ENCODE measurements around the gene STARD13. TPM values are rescaled to one million over a fixed set of nuclear protein-coding genes. Genes with fewer than 3 reads are reported as not detected.

Gene STARD13
- total RNA-seq, 3 donors from 2014 or later = 34.5 to 92.4 (median 35.2) TPM

GRCh38 chr13:33326723-33327122, 41.2 kb upstream of the STARD13 start:
- peak; percentile 34 for ATAC-seq
- intact Hi-C loops (cut with DNase I, micrococcal nuclease) = no loop called here
- H3K4me1 ChIP-seq (ENCODE audit: low read depth) = peaks cover 2% of the 10 kb centered on the region
- no peak for TF ChIP-seq CTCF (IDR thresholded peaks at IDR 0.05)
- DNase-seq = peak in 1 of 3 donors; percentile 24
- no peak overlapping the region for H3K4me3 ChIP-seq
- H3K9me3 ChIP-seq = no peaks in the 10 kb centered on the region
- no peaks in the 10 kb centered on the region for H3K36me3 ChIP-seq (ENCODE audit: low read depth)

GRCh38 chr13:33326246-33326645, 40.7 kb upstream of the STARD13 start:
- Histone ChIP-seq H3K4me1 (ENCODE audit: low read depth) (peaks cover 2% of the 10 kb centered on the region), H3K4me3 (no peak overlapping the region), H3K36me3 (ENCODE audit: low read depth) (no peaks in the 10 kb centered on the region), H3K9me3 (no peaks in the 10 kb centered on the region)
- intact Hi-C loops (cut with DNase I, micrococcal nuclease) = no loop called here
- DNase-seq (no peak), ATAC-seq (peak; percentile 56)
- no peak for TF ChIP-seq CTCF (IDR thresholded peaks at IDR 0.05)

- H3K36me3 ChIP-seq (ENCODE audit: low read depth) = no peaks in the 10 kb centered on the region
- intact Hi-C loops (cut with DNase I, micrococcal nuclease) = no loop called here
- no peaks in the 10 kb centered on the region for H3K9me3 ChIP-seq
- H3K4me1 ChIP-seq (ENCODE audit: low read depth) = peaks cover 2% of the 10 kb centered on the region
- no peak for TF ChIP-seq CTCF (IDR thresholded peaks at IDR 0.05)
- DNase-seq = no peak
- no peak overlapping the region for H3K4me3 ChIP-seq
- ATAC-seq = no peak
Observed at GRCh38 chr13:33323801-33324510, 38.4 kb upstream of the STARD13 start.

- Histone ChIP-seq H3K4me3 (no peak overlapping the region), H3K36me3 (ENCODE audit: low read depth) (no peaks in the 10 kb centered on the region), H3K9me3 (peaks cover 3% of the 10 kb centered on the region), H3K4me1 (ENCODE audit: low read depth) (peaks cover 2% of the 10 kb centered on the region)
- no peak for TF ChIP-seq CTCF (IDR thresholded peaks at IDR 0.05)
- intact Hi-C loops (cut with DNase I, micrococcal nuclease) = no loop called here
- no peak for DNase-seq
- no peak for ATAC-seq
Observed at GRCh38 chr13:33322965-33323668, 37.6 kb upstream of the STARD13 start.

DNA sequence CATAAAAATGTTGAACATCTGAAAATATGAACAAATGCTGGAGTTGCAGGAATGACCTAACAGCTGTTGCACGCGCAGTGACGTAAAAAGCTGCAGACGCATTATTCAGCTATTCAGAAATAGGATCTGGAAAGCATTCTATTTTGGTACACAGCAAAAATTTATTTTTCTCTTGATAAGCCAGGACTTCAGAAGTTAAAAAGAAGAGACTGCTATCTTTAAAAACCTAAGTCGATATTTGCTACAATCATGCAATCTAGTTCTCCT, 36.9 kb upstream of the STARD13 start:
- TF ChIP-seq CTCF (IDR thresholded peaks at IDR 0.05) = no peak
- H3K4me3 ChIP-seq = no peak overlapping the region
- peaks cover 2% of the 10 kb centered on the region for H3K4me1 ChIP-seq (ENCODE audit: low read depth)
- intact Hi-C loops (cut with DNase I, micrococcal nuclease) = no loop called here
- ATAC-seq (no peak), DNase-seq (peak in 1 of 3 donors; percentile 14)
- H3K36me3 ChIP-seq (ENCODE audit: low read depth) = no peaks in the 10 kb centered on the region
- peaks cover 3% of the 10 kb centered on the region for H3K9me3 ChIP-seq
